Upper lobe of left lung (tissue), 6 donors: Measurements from ENCODE around the gene NAA15. TPM values are rescaled to one million over a fixed set of nuclear protein-coding genes. Genes with fewer than 3 reads are reported as not detected.

Experiments used
- ATAC-seq, 2 donors: fragments of 200-7000 bp; cut with Tn5 transposase; one replicate each; pipeline ENCODE4 v1.9.1; 2022; ENCODE audit warnings: mild to moderate bottlenecking in 2 of 2, moderate library complexity in 2 of 2; ENCODE audit not compliant: low FRiP score in 2 of 2
- DNase-seq, 2 donors: peaks; one replicate each; pipeline ENCODE4 v3.0.0-alpha.2; 2019 to 2020
- H3K27ac ChIP-seq, 4 donors: fragments of 200-600 bp; sonication (generic); one replicate each; pipeline ENCODE4 v1.5.1; 2016 to 2019
- H3K27me3 ChIP-seq, 4 donors: fragments of 200-600 bp; sonication (generic); one replicate each; pipeline ENCODE4 v1.5.1; 2017 to 2019
- H3K36me3 ChIP-seq, 4 donors: fragments of 200-600 bp; sonication (generic); one replicate each; pipeline ENCODE4 v1.5.1; 2016 to 2019
- H3K4me1 ChIP-seq, 4 donors: fragments of 200-600 bp; sonication (generic); one replicate each; pipeline ENCODE4 v1.5.1; 2018 to 2019
- H3K4me3 ChIP-seq, 4 donors: fragments of 200-600 bp; sonication (generic); one replicate each; pipeline ENCODE4 v1.5.1; 2017 to 2019; ENCODE audit warnings: mild to moderate bottlenecking in 2 of 4, moderate library complexity in 1 of 4
- H3K9me3 ChIP-seq, 4 donors: fragments of 200-600 bp; sonication (generic); one replicate each; pipeline ENCODE4 v1.5.1; 2018 to 2019
- EP300 ChIP-seq, 4 donors: sonication (generic); formaldehyde crosslinking; IDR thresholded peaks; one replicate each; pipeline ENCODE4 v1.5.1; 2017; ENCODE audit warnings: antibody characterized with exemption in 4 of 4, control low read depth in 2 of 4
- POLR2A ChIP-seq, 4 donors: fragments of 450-650 bp; IDR thresholded peaks; one replicate each; pipeline ENCODE4 v1.5.1; 2016 to 2017; ENCODE audit warnings: antibody characterized with exemption in 4 of 4, mild to moderate bottlenecking in 2 of 4
- POLR2AphosphoS5 ChIP-seq, 2 donors: sonication (generic); formaldehyde crosslinking; IDR thresholded peaks; one replicate each; pipeline ENCODE4 v1.5.1; 2017; ENCODE audit warnings: antibody characterized with exemption in 2 of 2
- WGBS, 2 donors: methylation state at CpG; one replicate each; pipeline ENCODE4 v1.1.5; 2017 to 2018; 5-methylcytosine and 5-hydroxymethylcytosine counted together
- total RNA-seq, 6 donors: library from RNA; depleted of rRNA in 4 of 6; stranded (reverse); fragments of >200 nt in 4 of 6; gene quantifications; one replicate each; pipeline versions ENCODE4 v1.1.0 to v1.2.1, GENCODE V29; 2016 to 2021
- TF ChIP-seq, protein P1 (sequence below), 6 experiments: fragments of 450-650 bp in 4 of 6; fragments of 200-600 bp in 2 of 6; sonication (generic) in 2 of 6; IDR thresholded peaks; one replicate each; pipeline ENCODE4 v1.5.1; 2016 to 2019; ENCODE audit warnings: antibody characterized with exemption in 6 of 6
- donor health status: DM: no; HTN: no; CAD: no; lungs with moderate emphysema.
- donor health status: DM: no; HTN: yes; CAD: no; lungs with severe emphysema.

NAA15 gene
- total RNA-seq, 6 donors from 2014 or later, result 11.0 to 37.7 (median 31.3) TPM

DNA sequence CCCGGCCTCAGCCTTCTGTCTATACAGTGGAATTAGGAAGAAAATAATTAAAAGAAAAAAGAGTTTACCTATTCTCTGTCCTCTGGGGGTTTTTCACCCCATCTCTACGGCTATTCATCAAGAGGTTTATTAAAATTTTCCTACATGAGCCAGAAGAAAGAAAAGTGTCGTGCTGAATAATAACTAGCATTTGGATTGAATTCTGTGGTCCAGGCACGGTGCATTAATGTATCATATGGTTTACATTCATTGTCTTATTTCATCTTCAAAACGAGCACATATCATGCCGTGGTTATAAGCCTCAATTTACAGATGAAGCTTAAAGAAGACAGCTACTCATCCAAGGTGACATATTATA lies 5.4 kb upstream of the NAA15 start:
- DNase-seq (no peak), ATAC-seq (no peak)
- H3K4me1 ChIP-seq, result peaks cover 22 to 36% (median 30%) of the 10 kb centered on the region in 4 donors
- 18 to 21% methylated on average over 6 of the region's 6 CpGs for WGBS, 2 donors
- H3K27ac ChIP-seq, result peak overlapping the region; percentile 74 to 95 (median 88)
- peaks cover 0 to 26% (median 16%) of the 10 kb centered on the region in 4 donors for H3K36me3 ChIP-seq
- H3K27me3 ChIP-seq, result no peaks in the 10 kb centered on the region
- peak overlapping the region in 3 of 4 donors; percentile 69 to 76 (median 73) for H3K4me3 ChIP-seq
- TF ChIP-seq EP300 (IDR thresholded peaks at IDR 0.05) (no peak), POLR2AphosphoS5 (IDR thresholded peaks at IDR 0.05) (no peak)
- TF ChIP-seq, protein P1, sequence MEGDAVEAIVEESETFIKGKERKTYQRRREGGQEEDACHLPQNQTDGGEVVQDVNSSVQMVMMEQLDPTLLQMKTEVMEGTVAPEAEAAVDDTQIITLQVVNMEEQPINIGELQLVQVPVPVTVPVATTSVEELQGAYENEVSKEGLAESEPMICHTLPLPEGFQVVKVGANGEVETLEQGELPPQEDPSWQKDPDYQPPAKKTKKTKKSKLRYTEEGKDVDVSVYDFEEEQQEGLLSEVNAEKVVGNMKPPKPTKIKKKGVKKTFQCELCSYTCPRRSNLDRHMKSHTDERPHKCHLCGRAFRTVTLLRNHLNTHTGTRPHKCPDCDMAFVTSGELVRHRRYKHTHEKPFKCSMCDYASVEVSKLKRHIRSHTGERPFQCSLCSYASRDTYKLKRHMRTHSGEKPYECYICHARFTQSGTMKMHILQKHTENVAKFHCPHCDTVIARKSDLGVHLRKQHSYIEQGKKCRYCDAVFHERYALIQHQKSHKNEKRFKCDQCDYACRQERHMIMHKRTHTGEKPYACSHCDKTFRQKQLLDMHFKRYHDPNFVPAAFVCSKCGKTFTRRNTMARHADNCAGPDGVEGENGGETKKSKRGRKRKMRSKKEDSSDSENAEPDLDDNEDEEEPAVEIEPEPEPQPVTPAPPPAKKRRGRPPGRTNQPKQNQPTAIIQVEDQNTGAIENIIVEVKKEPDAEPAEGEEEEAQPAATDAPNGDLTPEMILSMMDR (IDR thresholded peaks at IDR 0.05), result peak in 1 of 6 experiments; percentile 31
- H3K9me3 ChIP-seq, result no peaks in the 10 kb centered on the region

DNA sequence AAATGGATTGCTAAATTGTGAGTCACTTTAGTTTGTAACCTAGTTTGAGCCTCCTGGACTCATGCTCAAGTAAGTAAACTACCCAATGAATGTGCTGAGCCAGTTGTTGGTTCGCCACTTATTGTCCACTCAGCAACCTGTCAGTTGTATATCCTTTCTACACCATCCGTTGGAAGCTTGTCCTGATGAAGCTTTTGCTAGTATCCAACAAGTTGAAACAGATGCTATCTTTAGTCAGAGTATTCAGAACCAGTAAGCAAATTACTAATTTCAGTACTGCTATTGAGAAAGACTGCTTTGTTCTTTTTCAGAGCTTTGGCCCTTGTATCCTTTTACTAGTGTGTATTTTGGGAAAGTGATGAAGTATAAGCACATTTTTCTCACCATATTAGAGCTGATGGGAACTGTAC lies 4.3 kb upstream of the NAA15 start:
- Histone ChIP-seq H3K27me3 (no peaks in the 10 kb centered on the region), H3K27ac (no peak overlapping the region), H3K36me3 (peaks cover 0 to 16% (median 7%) of the 10 kb centered on the region in 4 donors), H3K4me3 (no peak overlapping the region), H3K9me3 (no peaks in the 10 kb centered on the region), H3K4me1 (peaks cover 22 to 36% (median 30%) of the 10 kb centered on the region in 4 donors)
- 78 to 90% methylated on average over 2 of the region's 2 CpGs for WGBS, 2 donors
- DNase-seq, result no peak
- no peak for ATAC-seq
- TF ChIP-seq, protein P1 (IDR thresholded peaks at IDR 0.05), result no peak
- TF ChIP-seq POLR2A (IDR thresholded peaks at IDR 0.05) (no peak), POLR2AphosphoS5 (IDR thresholded peaks at IDR 0.05) (no peak), EP300 (IDR thresholded peaks at IDR 0.05) (no peak)

DNA sequence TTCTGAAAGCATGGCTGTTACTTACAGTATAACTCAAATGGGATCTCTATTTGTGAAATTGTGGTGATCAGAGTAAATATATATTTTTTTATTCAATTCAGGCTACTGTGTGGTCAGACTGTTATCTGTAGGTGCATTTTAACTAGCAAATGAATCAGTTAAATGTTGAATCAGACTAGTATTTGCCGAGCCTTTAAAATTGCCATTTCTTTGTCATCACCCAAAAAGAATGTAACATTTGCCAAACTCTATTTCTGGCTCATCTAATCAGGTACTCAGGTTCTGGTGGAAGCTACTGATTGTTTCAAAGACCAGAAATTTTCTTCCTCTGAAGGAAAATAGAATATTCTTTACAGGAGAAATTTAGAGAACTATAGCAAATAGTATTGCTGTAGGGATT lies 1.8 kb upstream of the NAA15 start:
- H3K4me3 ChIP-seq, result no peak overlapping the region

DNA sequence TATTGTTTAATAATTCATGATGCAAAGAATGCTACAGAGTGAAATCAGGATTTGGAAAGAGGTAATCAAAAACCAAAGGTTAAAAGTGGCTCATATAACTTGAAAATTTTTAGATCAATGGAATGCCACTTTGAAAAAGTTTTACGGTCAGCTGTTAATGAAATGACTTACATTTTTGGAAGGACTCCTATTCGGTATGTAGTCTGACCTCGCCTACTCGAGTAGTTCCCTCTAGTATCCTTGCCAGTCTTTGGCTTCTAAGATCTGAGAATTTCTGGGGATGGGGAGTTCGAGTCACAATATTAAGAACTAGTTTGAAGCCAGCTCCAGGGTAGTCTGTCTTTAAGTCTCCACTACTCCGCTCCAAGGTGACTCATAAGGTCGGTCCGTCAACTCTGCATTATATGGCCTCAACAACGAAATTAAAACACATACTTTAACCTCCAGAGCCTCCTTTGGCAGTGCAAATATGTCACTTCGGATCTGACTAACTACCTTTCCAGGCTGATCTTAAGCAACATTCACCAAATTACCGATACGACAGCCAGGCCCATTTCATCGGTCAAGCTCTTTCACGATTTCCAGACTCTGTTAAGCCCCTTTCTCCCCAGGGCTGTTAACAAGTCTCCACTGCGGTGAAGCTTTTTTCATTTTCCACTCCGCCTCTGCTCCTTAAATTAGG lies 733 bp upstream of the NAA15 start:
- H3K36me3 ChIP-seq, result peaks cover 0 to 6% (median 0%) of the 10 kb centered on the region in 4 donors
- no peak for DNase-seq
- H3K4me1 ChIP-seq, result peaks cover 29 to 41% (median 35%) of the 10 kb centered on the region in 4 donors
- peak overlapping the region; percentile 9 to 99 (median 76) for H3K4me3 ChIP-seq
- H3K27ac ChIP-seq, result peak overlapping the region; percentile 88 to 98 (median 95)
- ATAC-seq, result peak; percentile 13 to 42
- H3K9me3 ChIP-seq, result no peaks in the 10 kb centered on the region
- TF ChIP-seq EP300 (IDR thresholded peaks at IDR 0.05) (no peak), POLR2AphosphoS5 (IDR thresholded peaks at IDR 0.05) (no peak), POLR2A (IDR thresholded peaks at IDR 0.05) (no peak)
- TF ChIP-seq, protein P1 (IDR thresholded peaks at IDR 0.05), result no peak
- no peaks in the 10 kb centered on the region for H3K27me3 ChIP-seq
- 10 to 12% methylated on average over 16 of the region's 16 CpGs for WGBS, 2 donors

More for the DNA sequence above, 1.8 kb upstream of the NAA15 start:
- peak overlapping the region in 1 of 4 donors; percentile 95 for H3K27ac ChIP-seq
- H3K36me3 ChIP-seq, result peaks cover 0 to under 1% (median 0%) of the 10 kb centered on the region in 4 donors
- WGBS, 2 donors, result 65 to 67% methylated on average over 1 of the region's 1 CpG
- H3K9me3 ChIP-seq, result no peaks in the 10 kb centered on the region
- TF ChIP-seq POLR2A (IDR thresholded peaks at IDR 0.05), result no peak
- no peak for TF ChIP-seq EP300 (IDR thresholded peaks at IDR 0.05)
- no peak for TF ChIP-seq POLR2AphosphoS5 (IDR thresholded peaks at IDR 0.05)
- TF ChIP-seq, protein P1 (IDR thresholded peaks at IDR 0.05), result no peak
- ATAC-seq, result no peak
- H3K27me3 ChIP-seq, result no peaks in the 10 kb centered on the region
- peaks cover 33 to 44% (median 37%) of the 10 kb centered on the region in 4 donors for H3K4me1 ChIP-seq
- DNase-seq, result no peak
